RWPE2 (cell line): ENCODE data around the gene SKOR1.

Experiments
- ATAC-seq: fragments of 200-7000 bp; cut with Tn5 transposase; 3 replicates; pipeline ENCODE4 v1.9.1; 2021; ENCODE audit warnings: low read depth
- DNase-seq: peaks from one replicate; pipeline ENCODE4 v3.0.0-alpha.2; 2020; ENCODE audit warnings: low spot score
- H3K27ac ChIP-seq: fragments of 450-650 bp; 2 replicates; pipeline ENCODE4 v1.5.1; 2017; ENCODE audit warnings: mild to moderate bottlenecking; ENCODE audit not compliant: poor library complexity, severe bottlenecking
- H3K27me3 ChIP-seq: fragments of 250-450 bp; sonication (Bioruptor Pico); 2 replicates; pipeline ENCODE4 v1.5.1; 2021; ENCODE audit warnings: mild to moderate bottlenecking, moderate library complexity; ENCODE audit not compliant: insufficient read depth, poor library complexity, severe bottlenecking
- H3K36me3 ChIP-seq: fragments of 250-450 bp; sonication (Bioruptor Pico); 2 replicates; pipeline ENCODE4 v1.5.1; 2020; ENCODE audit warnings: low read depth, mild to moderate bottlenecking, moderate library complexity
- H3K4me1 ChIP-seq: fragments of 250-450 bp; sonication (Bioruptor Pico); 2 replicates; pipeline ENCODE4 v1.5.1; 2021; ENCODE audit warnings: mild to moderate bottlenecking, moderate library complexity; ENCODE audit not compliant: insufficient read depth, poor library complexity, severe bottlenecking
- H3K4me3 ChIP-seq: fragments of 250-450 bp; sonication (Bioruptor Pico); 2 replicates; pipeline ENCODE4 v1.5.1; 2021; ENCODE audit warnings: mild to moderate bottlenecking, moderate library complexity; ENCODE audit not compliant: severe bottlenecking
- H3K9me3 ChIP-seq: fragments of 250-450 bp; sonication (Bioruptor Pico); 2 replicates; pipeline ENCODE4 v1.5.1; 2021; ENCODE audit warnings: mild to moderate bottlenecking, moderate library complexity; ENCODE audit not compliant: severe bottlenecking
- TF ChIP-seq, protein P1 (sequence below): fragments of 450-650 bp; IDR thresholded peaks from one replicate; pipeline ENCODE4 v1.5.1; 2017; ENCODE audit warnings: mild to moderate bottlenecking, moderate library complexity; ENCODE audit not compliant: poor library complexity, severe bottlenecking

The SKOR1 gene

DNA sequence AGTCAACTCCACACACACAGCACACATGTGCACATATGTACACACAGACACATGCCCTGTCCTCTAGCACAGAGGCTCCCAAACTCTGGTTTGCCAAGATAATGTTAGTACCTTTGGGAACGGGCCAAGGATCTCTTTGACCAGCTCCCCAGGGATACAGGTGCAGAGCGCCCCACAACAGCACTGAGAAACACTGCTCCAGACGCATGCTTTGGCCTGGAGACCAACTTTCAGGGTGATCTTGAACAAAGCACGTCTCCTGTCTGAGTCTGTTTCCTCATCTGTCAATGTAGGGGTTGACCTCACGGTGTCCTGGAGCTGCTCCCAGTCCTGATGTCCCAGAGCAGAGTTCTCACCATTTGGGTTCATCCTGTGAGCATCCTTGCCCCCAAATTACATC lies 15.9 kb upstream of the SKOR1 start:
- Histone ChIP-seq H3K4me1 (no peaks in the 10 kb centered on the region), H3K9me3 (no peaks in the 10 kb centered on the region), H3K4me3 (no peak overlapping the region), H3K36me3 (no peaks in the 10 kb centered on the region), H3K27me3 (no peaks in the 10 kb centered on the region), H3K27ac (no peak overlapping the region)
- peak; percentile 30 for DNase-seq
- no peak for ATAC-seq
- TF ChIP-seq, protein P1, sequence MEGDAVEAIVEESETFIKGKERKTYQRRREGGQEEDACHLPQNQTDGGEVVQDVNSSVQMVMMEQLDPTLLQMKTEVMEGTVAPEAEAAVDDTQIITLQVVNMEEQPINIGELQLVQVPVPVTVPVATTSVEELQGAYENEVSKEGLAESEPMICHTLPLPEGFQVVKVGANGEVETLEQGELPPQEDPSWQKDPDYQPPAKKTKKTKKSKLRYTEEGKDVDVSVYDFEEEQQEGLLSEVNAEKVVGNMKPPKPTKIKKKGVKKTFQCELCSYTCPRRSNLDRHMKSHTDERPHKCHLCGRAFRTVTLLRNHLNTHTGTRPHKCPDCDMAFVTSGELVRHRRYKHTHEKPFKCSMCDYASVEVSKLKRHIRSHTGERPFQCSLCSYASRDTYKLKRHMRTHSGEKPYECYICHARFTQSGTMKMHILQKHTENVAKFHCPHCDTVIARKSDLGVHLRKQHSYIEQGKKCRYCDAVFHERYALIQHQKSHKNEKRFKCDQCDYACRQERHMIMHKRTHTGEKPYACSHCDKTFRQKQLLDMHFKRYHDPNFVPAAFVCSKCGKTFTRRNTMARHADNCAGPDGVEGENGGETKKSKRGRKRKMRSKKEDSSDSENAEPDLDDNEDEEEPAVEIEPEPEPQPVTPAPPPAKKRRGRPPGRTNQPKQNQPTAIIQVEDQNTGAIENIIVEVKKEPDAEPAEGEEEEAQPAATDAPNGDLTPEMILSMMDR: no peak

DNA sequence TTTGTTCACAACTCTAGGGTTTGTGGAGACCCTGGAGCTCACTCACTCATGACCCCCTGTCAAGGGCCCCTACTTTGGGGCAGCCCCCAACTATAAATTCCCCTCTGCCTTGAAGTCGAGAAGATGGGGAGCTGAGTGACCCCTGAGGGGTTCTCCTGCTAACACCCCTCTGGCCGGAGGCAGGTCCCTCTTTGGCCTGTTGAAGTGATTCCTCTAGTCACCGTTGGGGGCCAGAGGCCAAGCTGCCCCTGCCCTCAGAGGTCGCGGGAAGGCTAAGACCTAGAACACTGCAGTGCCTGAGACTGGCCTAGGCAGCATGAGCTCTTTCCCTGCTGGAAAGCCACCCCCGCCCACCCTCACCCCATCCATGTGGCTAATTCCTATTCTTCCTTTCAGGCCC lies 15.4 kb upstream of the SKOR1 start:
- ATAC-seq: no peak
- TF ChIP-seq, protein P1: no peak
- H3K36me3 ChIP-seq: no peaks in the 10 kb centered on the region
- peak; percentile 58 for DNase-seq
- no peak overlapping the region for H3K27ac ChIP-seq
- H3K9me3 ChIP-seq: no peaks in the 10 kb centered on the region
- H3K27me3 ChIP-seq: no peaks in the 10 kb centered on the region
- H3K4me3 ChIP-seq: no peak overlapping the region
- H3K4me1 ChIP-seq: no peaks in the 10 kb centered on the region

- no peak overlapping the region for H3K27ac ChIP-seq
- no peak overlapping the region for H3K4me3 ChIP-seq
- DNase-seq (peak; percentile 70), ATAC-seq (no peak)
- H3K4me1 ChIP-seq: no peaks in the 10 kb centered on the region
- H3K9me3 ChIP-seq: no peaks in the 10 kb centered on the region
- H3K36me3 ChIP-seq: no peaks in the 10 kb centered on the region
- peaks cover 12% of the 10 kb centered on the region for H3K27me3 ChIP-seq
- TF ChIP-seq, protein P1: no peak
Observed at GRCh38 chr15:67812241-67812644, 13.1 kb upstream of the SKOR1 start.

DNA sequence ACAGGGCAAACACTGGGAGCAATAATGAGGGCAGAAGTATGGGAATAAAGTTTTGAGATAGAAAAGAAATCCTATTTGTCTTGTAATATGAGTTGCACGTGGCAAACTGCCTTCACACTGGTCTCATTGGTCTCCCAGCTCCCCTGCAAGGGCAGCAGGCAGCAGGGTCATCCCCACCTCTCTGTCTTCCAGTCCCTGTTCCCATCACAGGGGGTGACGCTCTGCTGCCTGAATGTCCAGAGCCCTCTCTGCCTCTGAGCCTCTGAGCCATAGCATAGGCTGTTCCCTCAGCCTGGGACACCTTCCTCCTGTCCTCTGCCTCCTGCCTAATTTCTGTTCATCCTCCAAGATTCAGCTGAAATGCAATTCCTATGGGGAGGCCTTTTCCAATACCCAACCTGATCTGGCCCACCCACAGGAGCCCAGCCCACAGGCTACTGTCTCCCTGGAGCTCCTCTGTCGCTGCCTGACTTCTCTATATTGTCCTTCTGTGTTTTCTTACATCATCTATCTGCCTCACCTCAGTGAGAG lies 12.1 kb upstream of the SKOR1 start:
- Histone ChIP-seq H3K36me3 (no peaks in the 10 kb centered on the region), H3K27ac (no peak overlapping the region), H3K9me3 (no peaks in the 10 kb centered on the region), H3K4me1 (no peaks in the 10 kb centered on the region), H3K4me3 (no peak overlapping the region), H3K27me3 (peaks cover 19% of the 10 kb centered on the region)
- DNase-seq: peak; percentile 47
- ATAC-seq: no peak; the same call in 2 of the 3 replicates
- TF ChIP-seq, protein P1: no peak

DNA sequence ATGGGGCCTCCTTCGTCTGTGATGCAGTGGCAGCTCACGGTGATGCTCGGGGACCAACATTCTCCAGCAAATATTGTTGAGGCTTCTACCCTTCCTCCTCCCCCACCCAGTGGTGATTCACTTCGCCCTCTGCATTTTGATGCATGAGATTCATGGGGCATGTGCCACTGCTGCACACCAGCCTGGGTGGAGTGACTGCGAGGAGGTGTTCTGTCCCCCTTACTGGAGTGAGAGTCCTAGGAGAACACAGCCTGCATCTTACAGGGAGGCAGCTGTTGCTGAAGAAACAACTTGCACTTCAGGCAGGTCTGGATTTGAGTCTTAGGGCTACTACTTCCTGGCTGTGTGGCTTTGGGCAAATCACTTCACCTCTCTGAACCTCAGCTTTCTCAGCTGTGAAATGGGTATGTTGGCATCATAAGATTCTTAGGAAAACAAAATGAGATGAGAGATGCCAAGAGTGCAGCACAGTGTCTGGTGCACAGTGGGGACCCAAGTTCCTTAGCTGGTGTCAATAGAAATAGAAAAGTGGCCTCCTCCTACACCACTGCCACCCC lies 10.2 kb upstream of the SKOR1 start:
- H3K27me3 ChIP-seq: peaks cover 37% of the 10 kb centered on the region
- H3K9me3 ChIP-seq: no peaks in the 10 kb centered on the region

More for the DNA sequence above, 10.2 kb upstream of the SKOR1 start:
- no peaks in the 10 kb centered on the region for H3K4me1 ChIP-seq
- TF ChIP-seq, protein P1: no peak
- ATAC-seq (no peak), DNase-seq (peak; percentile 30)
- no peak overlapping the region for H3K27ac ChIP-seq
- H3K4me3 ChIP-seq: no peak overlapping the region
- H3K36me3 ChIP-seq: no peaks in the 10 kb centered on the region
